ENCODE measurements around the gene NOL7.

DNA sequence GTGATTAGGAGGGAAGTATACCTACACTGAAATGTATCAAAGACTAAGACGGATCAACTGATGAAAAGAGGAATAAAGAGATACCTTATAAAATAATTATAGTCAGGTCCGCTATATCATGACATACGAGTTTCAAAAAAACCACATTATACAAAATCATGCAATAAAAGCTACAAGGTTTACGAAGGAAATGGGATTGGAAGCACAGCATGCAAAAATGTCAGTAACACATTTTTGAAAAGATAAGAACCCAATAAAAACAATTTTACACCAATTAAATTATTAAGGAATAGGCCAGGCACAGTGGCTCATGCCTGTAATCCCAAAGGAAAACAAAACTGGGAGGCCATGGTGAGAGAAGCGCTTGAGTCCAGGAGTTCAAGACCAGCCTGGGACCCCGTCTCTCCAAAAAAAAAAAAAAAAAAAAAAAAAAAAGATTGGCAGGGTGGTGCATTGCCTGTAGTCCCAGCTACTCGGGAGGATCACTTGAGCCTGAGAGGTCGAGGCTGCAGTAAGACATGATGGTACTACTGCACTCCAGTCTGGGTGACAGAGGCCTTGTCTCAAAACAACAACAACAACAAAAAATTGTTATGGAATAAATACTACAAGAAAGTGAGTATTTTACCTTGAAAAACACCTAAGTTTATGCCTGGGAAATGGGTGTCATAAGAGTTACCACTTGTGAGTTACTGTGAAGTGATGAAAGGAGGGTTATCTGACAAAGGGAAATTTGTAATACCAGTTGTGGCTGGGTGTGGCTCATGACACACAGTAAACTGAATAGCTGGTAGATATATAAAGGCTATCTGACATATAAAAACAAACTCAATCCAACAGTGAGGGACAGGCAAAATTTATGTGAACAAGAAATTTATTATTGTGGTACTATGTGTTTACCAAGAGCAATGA, 51.3 kb downstream of the NOL7 start:
- TF ChIP-seq POLR2AphosphoS5 (IDR thresholded peaks at IDR 0.05; ENCODE audit: low read depth, low read length) (no peak), SIN3A (IDR thresholded peaks at IDR 0.05; ENCODE audit: borderline replicate concordance, insufficient read depth, low read length) (no peak), FOXP2 (optimal IDR thresholded peaks at IDR 0.05; ENCODE audit: borderline replicate concordance, extremely low read depth, extremely low read length, insufficient read depth) (no peak)

Measured in PFSK-1 (cell line).